ENCODE measurements around the gene TBXAS1.
"Not testable (repeated sequence)": the region's sequence is repeated elsewhere in the genome, so short reads cannot be mapped to it uniquely, and the experiment has no call there.

TBXAS1 gene

DNA sequence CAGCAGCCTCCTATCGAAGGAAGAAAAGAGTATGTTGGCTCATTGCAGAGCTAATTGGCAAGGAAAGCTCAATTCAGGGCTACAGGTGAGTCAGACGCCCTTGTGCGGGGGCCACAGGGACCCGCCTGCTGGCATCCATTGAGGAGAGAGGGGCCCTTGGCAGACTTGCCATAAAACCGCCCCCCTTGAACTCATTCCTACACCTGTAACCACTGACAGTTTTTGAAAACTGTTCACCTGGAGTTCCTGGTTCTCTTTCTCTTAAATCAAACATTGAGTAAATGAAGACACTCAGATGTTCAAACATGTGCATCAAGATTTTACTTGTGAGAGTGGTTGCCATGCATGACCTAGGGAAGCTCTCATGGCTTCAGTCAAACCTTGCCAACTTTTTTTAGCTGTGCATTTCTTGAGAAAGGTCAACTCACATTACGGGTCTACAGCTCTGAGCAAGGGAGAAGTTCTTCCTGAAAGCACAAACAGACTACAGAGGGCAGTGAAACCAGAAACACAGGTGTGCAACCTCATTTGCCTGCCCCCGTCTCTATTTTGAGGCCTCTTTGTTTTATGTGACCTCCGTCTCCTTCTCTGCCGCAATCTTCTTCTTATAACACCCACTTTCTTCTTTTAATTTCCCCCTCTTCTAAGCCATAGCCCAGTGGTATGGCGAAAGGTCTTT, 87.8 kb downstream of the TBXAS1 start:
- no peak for DNase-seq

DNA sequence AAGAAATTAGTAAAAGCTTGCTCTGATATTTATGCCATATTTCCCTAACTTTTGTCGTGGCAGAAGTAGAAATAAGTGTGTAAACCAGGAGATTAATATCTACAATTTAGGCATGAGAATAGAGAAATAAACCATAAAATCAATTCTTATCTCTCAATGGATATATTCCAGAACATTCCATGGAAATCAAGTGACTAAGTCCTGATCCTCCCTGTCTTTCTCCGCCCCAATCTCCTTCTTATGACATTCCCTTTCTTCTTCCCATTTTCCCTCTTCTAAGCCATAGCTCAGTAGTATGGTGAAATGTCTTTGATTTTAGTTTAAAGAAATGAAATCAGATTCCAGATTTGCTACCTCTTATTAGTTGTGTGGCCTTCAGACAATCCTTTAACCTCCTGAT, 88.8 kb downstream of the TBXAS1 start:
- DNase-seq = no peak

GRCh38 chr7:139918480-139918879, 89.4 kb downstream of the TBXAS1 start:
- no peak for DNase-seq

DNA sequence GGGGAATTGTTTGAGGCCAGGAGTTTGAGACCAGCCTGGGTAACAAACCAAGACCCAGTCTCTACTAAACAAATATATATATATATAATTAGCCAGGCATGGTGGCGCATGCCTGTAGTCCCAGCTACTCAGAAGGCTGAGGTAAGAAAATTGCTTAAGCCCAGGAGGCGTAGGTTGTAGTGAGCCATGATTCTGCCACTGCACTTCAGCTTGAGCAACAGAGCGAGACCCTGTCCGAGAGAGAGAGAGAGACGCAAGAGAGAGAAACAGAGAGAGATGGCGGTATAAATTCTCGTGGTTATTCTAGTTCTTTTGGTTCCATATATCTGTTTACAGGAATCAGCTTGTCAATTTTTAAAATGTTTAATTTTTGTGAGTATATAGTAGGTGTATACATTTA, 94.0 kb downstream of the TBXAS1 start:
- DNase-seq = no peak

DNA sequence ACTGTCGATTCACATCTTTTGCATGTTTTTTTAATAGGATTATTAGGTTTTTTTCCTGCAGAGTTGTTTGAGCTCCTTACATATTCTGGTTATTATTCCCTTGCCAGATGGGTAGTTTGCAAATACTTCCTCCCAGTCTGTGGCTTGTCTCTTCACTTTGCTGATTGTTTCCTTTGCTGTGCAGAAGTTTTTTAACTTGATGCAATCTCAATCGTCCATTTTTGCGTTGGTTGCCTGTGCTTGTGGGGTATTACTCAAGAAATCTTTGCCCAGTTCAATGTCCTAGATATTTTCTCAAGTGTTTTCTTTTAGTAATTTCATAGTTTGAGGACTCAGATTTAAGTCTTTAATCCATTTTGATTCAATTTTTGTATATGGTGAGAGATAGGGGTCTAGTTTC, 95.4 kb downstream of the TBXAS1 start:
- no peak for DNase-seq

DNA sequence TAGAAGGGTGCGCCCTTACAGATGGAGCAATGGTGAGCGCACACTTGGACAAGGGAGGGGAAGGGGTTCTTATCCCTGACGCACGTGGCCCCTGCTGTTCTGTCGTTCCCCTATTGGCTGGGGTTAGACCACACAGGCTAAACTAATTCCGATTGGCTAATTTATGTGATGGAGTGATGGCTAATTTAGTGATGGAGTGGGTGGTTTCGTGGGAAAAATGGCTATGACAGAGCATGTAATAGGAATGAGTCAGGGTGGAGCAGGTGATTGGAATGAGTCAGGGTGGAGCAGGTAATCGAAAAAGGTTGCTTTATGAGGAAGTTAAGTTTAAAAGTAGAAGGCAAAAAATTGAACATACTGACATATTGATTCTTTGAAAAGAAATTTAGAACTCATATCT, 100.2 kb downstream of the TBXAS1 start:
- DNase-seq = not testable (repeated sequence)

- DNase-seq = no peak
Observed at GRCh38 chr7:139930286-139930965, 101.4 kb downstream of the TBXAS1 start.

DNA sequence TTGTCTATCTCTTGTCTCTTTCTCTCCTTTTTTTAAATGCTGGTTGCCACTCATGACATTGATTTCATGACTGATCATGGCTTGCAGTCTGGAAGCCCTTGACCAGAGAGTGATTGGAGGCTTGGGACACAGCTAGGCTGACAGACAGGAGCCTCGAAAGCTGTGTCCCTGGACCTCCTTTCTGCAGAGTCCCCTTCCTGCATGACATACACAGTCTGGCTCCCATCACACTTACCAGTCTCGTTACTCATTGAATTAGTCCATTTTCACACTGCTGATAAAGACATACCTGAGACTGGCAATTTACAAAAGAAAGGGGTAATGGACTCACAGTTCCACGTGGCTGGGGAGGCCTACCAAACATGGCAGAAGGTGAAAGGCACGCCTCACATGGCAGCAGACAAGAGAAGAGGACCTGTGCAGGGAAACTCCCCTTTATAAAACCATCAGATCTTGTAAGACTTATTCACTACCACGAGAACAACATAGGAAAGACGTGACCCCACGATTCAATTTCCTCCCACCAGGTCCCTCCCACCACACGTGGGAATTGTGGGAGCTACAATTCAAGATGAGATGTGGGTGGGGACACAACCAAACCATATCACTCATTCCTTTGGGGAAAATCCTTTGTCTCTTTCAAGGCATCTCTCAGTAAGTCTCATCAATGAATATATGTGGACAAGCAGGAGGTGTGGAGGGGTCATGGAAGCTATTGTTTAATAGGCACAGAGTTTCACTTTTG, 102.3 kb downstream of the TBXAS1 start:
- no peak for DNase-seq

DNA sequence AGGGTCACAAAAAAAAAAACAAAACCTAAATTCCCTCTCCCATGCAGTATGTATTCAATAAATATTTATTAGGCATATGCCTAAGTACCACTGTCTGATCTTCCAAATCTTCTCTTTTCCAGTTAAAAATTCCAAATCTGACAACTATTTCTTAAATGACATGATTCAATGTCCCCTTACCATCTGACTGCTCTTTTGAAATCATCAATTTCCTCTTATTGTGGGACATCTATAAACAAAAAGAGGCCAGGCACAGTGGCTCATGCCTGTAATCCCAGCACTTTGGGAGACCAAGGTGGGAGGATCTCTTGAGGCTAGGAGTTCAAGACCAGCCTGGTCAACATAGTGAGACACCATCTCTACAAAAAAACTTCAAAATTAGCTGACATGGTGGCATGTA, 103.5 kb downstream of the TBXAS1 start:
- no peak for DNase-seq

DNA sequence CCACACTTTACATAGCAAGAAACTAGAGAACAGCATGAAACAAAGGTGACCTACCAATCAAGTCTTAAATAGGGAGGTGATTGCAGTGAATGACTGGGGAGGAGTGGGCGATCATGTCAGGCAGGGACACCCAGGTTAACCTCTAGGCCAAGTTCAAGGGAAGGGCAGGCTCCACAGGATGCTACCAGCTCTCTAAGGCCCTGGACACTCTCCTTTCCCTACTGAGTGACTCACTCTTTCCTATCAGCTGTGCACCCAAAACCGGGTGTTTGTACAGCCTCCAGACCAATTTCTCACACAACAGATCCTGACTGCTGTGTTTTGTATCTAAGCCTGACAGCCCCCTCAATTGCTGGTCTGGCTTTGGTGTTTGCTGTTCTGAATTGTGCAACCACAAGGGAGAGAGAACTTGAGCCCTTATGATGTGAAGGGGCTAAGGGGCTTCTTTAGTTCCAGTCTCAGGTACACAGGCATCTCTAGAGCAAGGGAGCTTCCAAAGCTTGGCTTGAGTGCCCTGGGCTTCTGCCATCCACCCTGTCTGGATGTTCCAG, 107.8 kb downstream of the TBXAS1 start:
- DNase-seq = no peak

DNA sequence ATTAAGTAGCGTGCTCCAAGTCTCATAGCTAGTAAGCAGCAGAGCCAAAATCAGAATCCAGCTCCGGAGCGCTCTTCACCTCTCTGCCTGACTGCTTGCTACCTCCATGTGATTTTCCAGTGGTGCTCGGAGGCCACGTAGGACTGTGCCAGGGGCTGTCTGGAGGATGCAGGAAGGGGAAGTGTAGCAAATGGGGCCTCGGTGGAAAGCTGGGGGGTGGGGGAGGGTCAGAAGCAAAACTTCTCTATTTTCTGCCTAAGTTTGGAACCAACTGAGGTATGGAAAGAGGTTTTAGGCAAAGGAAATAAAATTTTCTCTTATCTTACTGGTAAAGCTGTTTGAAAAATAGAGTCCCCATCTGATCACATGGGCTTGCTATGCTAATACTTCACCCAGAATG, 108.7 kb downstream of the TBXAS1 start:
- no peak for DNase-seq

- DNase-seq = no peak
Observed at GRCh38 chr7:139940866-139941265, 111.8 kb downstream of the TBXAS1 start.

GRCh38 chr7:139941421-139941820, 112.4 kb downstream of the TBXAS1 start:
- no peak for DNase-seq

DNA sequence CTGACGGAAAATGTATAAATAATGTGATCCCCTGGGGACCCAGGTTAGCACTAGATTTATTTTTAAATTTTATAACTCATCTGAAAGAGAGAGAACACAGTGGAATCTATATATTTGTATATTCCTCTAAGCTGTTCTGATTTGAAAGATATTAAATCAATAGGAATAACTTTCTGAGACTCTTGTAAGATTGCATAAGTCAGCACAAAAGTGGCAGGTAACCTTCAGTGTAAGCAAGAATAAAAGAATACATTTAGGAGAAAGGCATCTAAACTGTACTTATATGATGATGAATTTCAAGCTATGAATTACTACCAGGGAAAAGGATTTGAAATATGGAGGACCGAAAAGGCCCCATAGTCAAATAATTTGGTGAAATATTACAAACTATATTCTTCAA, 112.8 kb downstream of the TBXAS1 start:
- no peak for DNase-seq

DNA sequence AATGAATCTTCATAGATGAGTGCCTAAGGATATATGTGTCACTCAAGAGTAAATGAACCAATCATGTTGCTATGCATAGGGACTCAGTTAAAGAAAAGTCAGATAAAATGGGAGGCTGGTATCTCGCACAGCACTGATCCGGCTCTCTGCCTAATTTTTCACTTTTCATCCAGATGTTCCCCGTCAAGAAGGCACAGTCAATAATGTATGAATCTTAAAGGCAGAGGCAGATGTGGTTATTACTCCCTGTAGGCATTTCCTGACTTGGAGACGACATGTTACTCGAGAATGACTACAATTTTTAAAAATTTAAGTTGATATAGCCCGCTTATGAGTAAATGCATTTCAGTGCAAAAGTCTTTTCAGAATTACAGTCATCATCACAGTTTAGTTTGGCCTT, 113.6 kb downstream of the TBXAS1 start:
- DNase-seq = no peak

DNA sequence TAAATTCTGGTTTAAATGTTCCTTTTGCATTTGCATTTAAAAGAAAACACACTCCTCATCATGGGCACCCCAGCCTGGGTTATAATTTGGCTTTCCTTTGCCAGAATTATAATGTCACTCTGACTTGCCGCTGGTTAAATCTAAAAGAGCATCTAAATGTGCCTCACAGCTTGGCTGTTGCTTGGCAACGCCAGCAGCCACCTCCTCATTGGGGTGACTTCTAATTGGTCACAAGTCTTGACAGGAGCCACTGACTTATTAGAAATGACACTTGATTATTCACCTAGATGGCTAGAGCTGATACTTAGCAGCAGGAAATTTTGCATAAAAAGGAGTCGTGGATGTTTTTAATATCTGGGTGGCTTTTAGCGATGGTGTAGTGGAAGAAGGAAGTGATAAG, 114.3 kb downstream of the TBXAS1 start:
- no peak for DNase-seq

DNA sequence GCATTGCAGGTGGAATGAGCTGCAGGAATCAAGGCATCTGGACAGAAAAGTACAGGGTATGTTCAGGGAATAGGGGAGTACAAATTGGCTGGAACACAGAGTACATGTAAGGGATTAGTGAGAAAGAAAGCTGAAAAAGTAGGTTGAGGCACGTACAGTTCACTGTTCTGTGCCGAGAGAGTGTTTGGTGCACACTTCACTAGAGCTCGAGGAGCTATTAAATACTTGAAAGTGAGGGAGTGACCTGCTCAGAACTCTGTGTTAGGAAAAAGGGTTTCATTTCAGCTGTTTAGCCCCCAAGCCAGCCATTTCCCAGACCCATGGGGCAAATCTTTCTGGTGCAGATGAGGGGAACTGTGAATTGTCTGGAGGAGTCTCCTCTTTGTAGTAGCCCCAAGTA, 115.2 kb downstream of the TBXAS1 start:
- no peak for DNase-seq

GRCh38 chr7:139946533-139946932, 117.5 kb downstream of the TBXAS1 start:
- DNase-seq = no peak

- no peak for DNase-seq
Observed at GRCh38 chr7:139947021-139947420, 118.0 kb downstream of the TBXAS1 start.

DNA sequence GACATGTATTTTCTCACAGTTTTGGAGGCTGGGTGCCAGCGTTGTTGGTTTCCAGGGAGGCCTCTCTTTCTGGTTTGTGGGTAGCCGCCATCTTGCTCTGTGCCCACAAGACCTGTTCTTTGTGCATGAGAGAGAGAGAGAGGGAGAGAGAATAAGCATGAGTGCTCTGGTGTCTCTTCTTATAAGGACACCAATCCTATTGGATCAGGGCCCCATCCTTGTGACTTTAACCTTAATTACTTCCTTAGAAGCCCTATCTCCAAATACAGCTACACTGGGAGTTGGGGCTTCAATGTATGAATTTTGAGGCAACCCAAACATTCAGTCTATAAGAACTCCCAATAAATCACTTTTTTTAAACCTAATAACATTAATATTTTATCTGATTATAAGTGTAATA, 119.1 kb downstream of the TBXAS1 start:
- DNase-seq = no peak

GRCh38 chr7:139948587-139949335, 119.7 kb downstream of the TBXAS1 start:
- no peak for DNase-seq

- no peak for DNase-seq
Observed at GRCh38 chr7:139949629-139950028, 120.6 kb downstream of the TBXAS1 start.

DNA sequence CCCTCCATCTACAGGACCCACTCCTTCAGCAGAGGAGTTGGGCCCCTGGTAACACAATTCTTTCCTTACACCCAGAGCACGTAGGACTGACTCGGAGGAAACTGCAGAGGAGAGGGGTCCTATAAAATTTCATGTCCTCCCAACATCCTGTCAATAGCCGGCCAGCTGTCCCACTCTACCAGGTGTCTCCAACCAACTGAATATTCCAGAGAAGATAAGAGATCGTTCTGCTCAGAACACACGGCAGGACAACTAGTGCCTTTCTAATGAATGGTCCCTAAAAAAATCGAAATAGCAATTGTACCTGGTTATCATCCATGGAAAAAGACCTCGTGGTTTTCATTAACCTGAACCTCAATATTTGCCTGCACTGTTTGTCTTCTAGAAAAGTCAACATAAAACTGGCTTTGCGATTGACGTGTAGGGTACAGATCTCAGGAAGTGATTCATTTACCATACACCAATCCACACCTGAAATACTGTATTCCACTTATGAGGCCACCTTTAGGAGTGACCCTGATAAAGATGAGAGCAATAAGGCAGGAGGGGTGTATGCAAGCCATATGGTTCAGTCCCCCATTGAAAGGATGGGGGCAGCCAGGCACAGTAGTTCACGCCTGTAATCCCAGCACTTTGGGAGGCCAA, 121.9 kb downstream of the TBXAS1 start:
- DNase-seq = no peak

Measured in activated T-cell treated with anti-CD3 and anti-CD28 coated beads for 4 hours (primary cell).